Neural progenitor cell (in vitro differentiated cells): Measurements from ENCODE around the gene CSF1R. TPM values are rescaled to one million over a fixed set of nuclear protein-coding genes. Genes with fewer than 3 reads are reported as not detected.

Experiments
- DNase-seq: peaks from one replicate; pipeline ENCODE4 v3.0.0-alpha.2; 2016; ENCODE audit warnings: low spot score
- H2AFZ ChIP-seq: fragments of 200-600 bp; sonication (generic); replicated peaks from 2 replicates; pipeline ENCODE4 v1.6.1; 2016; ENCODE audit warnings: antibody characterized with exemption
- H3F3A ChIP-seq: fragments of 200-600 bp; sonication (generic); 2 replicates; pipeline ENCODE4 v1.6.1; 2016; ENCODE audit warnings: antibody characterized with exemption, low read depth
- H3K27ac ChIP-seq: fragments of 200-600 bp; sonication (generic); 2 replicates; pipeline ENCODE4 v1.5.1; 2016; ENCODE audit warnings: mild to moderate bottlenecking
- H3K27me3 ChIP-seq: fragments of 200-600 bp; sonication (generic); 2 replicates; pipeline ENCODE4 v1.6.1; 2016; ENCODE audit warnings: mild to moderate bottlenecking, moderate library complexity
- H3K36me3 ChIP-seq: fragments of 200-600 bp; sonication (generic); 2 replicates; pipeline ENCODE4 v1.5.1; 2016
- H3K4me1 ChIP-seq: fragments of 200-600 bp; sonication (generic); 2 replicates; pipeline ENCODE4 v1.6.1; 2016; ENCODE audit warnings: mixed run types
- H3K4me2 ChIP-seq: fragments of 200-600 bp; sonication (generic); 2 replicates; pipeline ENCODE4 v1.6.1; 2016
- H3K4me3 ChIP-seq: fragments of 200-600 bp; sonication (generic); 2 replicates; pipeline ENCODE4 v1.5.1; 2016
- H3K79me2 ChIP-seq: fragments of 200-600 bp; sonication (generic); 2 replicates; pipeline ENCODE4 v1.6.1; 2016; ENCODE audit warnings: low read depth
- H3K9ac ChIP-seq: fragments of 200-600 bp; sonication (generic); 2 replicates; pipeline ENCODE4 v1.6.1; 2016
- H3K9me3 ChIP-seq: fragments of 200-600 bp; sonication (generic); 2 replicates; pipeline ENCODE4 v1.5.1; 2016; ENCODE audit warnings: low read depth
- H4K20me1 ChIP-seq: fragments of 200-600 bp; sonication (generic); 2 replicates; pipeline ENCODE4 v1.6.1; 2016; ENCODE audit warnings: low read depth
- H3K27ac Mint-ChIP-seq: 3 replicates; pipeline ENCODE4 v1.8.0; 2021; ENCODE audit warnings: mixed read lengths
- H3K27me3 Mint-ChIP-seq: 2 replicates; pipeline ENCODE4 v1.8.0; 2022; ENCODE audit warnings: low read depth, mild to moderate bottlenecking, inconsistent platforms, moderate library complexity, mixed read lengths; ENCODE audit not compliant: insufficient read depth
- H3K36me3 Mint-ChIP-seq: 3 replicates; pipeline ENCODE4 v1.8.0; 2021; ENCODE audit warnings: mixed read lengths
- H3K4me1 Mint-ChIP-seq: 3 replicates; pipeline ENCODE4 v1.8.0; 2021; ENCODE audit warnings: mixed read lengths
- H3K4me3 Mint-ChIP-seq: 3 replicates; pipeline ENCODE4 v1.8.0; 2021; ENCODE audit warnings: mild to moderate bottlenecking, moderate library complexity, mixed read lengths
- H3K9me3 Mint-ChIP-seq: 3 replicates; pipeline ENCODE4 v1.8.0; 2020; ENCODE audit warnings: mixed read lengths
- EZH2 ChIP-seq: fragments of 200-600 bp; sonication (generic); IDR thresholded peaks from 2 replicates; pipeline ENCODE4 v1.6.1; 2017; ENCODE audit warnings: antibody characterized with exemption, mild to moderate bottlenecking, moderate library complexity
- EZH2phosphoT487 ChIP-seq: fragments of 200-600 bp; sonication (generic); IDR thresholded peaks from 2 replicates; pipeline ENCODE4 v1.6.1; 2017; ENCODE audit warnings: antibody characterized with exemption
- total RNA-seq: library from RNA; depleted of rRNA; stranded (reverse); fragments of >200 nt; gene quantifications from 2 replicates; pipeline ENCODE4 v1.2.3, GENCODE V29; 2015; ENCODE audit warnings: low replicate concordance
- TF ChIP-seq, protein P1 (sequence below): fragments of 200-600 bp; sonication (generic); IDR thresholded peaks from 2 replicates; pipeline ENCODE4 v1.5.1; 2017; ENCODE audit warnings: antibody characterized with exemption, mild to moderate bottlenecking

The CSF1R gene
- total RNA-seq, 1 donor from 2014 or later: not detected

DNA sequence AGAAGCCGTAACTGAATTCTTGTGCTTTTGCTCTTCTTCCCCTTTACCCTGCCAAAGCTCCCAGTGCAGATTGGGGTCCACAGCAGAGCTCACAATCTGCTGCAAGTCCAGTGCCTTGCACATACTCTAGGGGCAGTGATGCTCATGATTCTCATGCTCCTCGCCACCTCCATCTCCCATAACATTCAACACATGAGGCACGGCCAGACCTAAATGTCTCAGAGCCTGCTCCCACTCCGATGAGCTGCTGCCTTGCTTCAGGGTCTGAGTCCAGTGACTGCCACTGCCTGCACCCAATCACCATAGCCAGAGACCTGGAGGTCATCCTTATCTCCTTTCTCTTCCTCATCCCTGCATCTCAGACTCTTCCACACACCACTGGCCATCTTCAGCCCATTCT, 10.5 kb downstream of the CSF1R start:
- no peak overlapping the region for H3K4me2 ChIP-seq
- no peaks in the 10 kb centered on the region for H3K36me3 Mint-ChIP-seq
- no peak overlapping the region for H3K27ac Mint-ChIP-seq
- H3F3A ChIP-seq: no peaks in the 10 kb centered on the region
- H3K9me3 Mint-ChIP-seq: peaks cover 3% of the 10 kb centered on the region
- peaks cover 10% of the 10 kb centered on the region for H3K27me3 Mint-ChIP-seq
- TF ChIP-seq EZH2phosphoT487 (no peak), EZH2 (no peak)
- TF ChIP-seq, protein P1, sequence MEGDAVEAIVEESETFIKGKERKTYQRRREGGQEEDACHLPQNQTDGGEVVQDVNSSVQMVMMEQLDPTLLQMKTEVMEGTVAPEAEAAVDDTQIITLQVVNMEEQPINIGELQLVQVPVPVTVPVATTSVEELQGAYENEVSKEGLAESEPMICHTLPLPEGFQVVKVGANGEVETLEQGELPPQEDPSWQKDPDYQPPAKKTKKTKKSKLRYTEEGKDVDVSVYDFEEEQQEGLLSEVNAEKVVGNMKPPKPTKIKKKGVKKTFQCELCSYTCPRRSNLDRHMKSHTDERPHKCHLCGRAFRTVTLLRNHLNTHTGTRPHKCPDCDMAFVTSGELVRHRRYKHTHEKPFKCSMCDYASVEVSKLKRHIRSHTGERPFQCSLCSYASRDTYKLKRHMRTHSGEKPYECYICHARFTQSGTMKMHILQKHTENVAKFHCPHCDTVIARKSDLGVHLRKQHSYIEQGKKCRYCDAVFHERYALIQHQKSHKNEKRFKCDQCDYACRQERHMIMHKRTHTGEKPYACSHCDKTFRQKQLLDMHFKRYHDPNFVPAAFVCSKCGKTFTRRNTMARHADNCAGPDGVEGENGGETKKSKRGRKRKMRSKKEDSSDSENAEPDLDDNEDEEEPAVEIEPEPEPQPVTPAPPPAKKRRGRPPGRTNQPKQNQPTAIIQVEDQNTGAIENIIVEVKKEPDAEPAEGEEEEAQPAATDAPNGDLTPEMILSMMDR: no peak
- no peak overlapping the region for H3K4me3 ChIP-seq
- H3K4me3 Mint-ChIP-seq: no peak overlapping the region
- no peak overlapping the region for H2AFZ ChIP-seq
- DNase-seq: no peak
- H3K9ac ChIP-seq: no peak overlapping the region
- H3K27ac ChIP-seq: no peak overlapping the region
- no peaks in the 10 kb centered on the region for H4K20me1 ChIP-seq
- H3K4me1 Mint-ChIP-seq: peaks cover 12% of the 10 kb centered on the region
- no peaks in the 10 kb centered on the region for H3K27me3 ChIP-seq
- no peaks in the 10 kb centered on the region for H3K9me3 ChIP-seq
- no peaks in the 10 kb centered on the region for H3K79me2 ChIP-seq
- H3K4me1 ChIP-seq: no peaks in the 10 kb centered on the region
- no peaks in the 10 kb centered on the region for H3K36me3 ChIP-seq

DNA sequence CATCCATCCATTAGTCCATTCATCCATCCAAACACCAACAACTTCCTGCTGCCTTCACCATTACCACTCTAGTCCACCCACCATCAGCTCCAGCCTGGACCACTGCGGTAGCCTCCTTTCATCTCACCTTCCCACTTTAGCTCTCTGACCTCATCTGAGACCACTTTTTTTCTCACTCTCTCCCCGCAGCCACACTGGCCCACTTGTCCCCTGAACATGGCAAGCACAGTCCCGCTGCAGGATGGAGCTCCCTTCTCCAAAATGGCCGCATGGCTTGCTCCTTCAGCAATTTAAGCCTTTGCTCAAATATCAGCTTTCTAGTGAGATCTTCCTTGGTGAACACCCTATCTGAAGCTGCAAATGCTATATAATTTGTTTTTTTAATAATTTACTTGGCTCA, 11.1 kb downstream of the CSF1R start:
- Histone ChIP-seq H3F3A (no peaks in the 10 kb centered on the region), H3K4me1 (no peaks in the 10 kb centered on the region), H3K36me3 (no peaks in the 10 kb centered on the region), H2AFZ (no peak overlapping the region), H3K27ac (no peak overlapping the region), H3K27me3 (no peaks in the 10 kb centered on the region), H3K79me2 (no peaks in the 10 kb centered on the region), H3K4me3 (no peak overlapping the region), H3K9me3 (no peaks in the 10 kb centered on the region), H3K4me2 (no peak overlapping the region), H4K20me1 (no peaks in the 10 kb centered on the region), H3K9ac (no peak overlapping the region)
- TF ChIP-seq, protein P1: no peak
- no peak for TF ChIP-seq EZH2phosphoT487
- Mint-ChIP-seq H3K4me1 (peaks cover 12% of the 10 kb centered on the region), H3K27ac (no peak overlapping the region), H3K9me3 (peaks cover 3% of the 10 kb centered on the region), H3K27me3 (peaks cover 10% of the 10 kb centered on the region), H3K36me3 (no peaks in the 10 kb centered on the region), H3K4me3 (no peak overlapping the region)
- DNase-seq: no peak

DNA sequence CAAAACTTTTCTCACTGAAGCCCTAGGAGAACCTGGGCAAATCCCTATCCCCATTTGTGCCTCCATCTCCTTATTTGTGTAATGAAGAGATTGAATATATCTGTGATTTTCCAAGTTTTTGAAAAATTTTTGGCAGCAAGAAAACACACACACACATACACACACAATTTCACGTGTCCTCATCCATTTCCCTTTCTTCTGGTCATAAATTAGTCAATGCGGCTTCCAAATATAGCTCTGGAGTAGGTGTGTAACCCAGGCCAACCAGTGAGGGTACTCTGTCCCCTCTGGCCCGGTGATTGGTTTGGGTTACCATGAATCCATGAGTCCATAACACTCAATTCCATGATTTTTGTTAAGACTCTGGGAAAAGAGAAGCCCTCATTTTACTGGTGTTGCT, 12.7 kb downstream of the CSF1R start:
- no peak overlapping the region for H3K9ac ChIP-seq
- Mint-ChIP-seq H3K27ac (no peak overlapping the region), H3K9me3 (peaks cover 3% of the 10 kb centered on the region), H3K4me3 (no peak overlapping the region), H3K27me3 (peaks cover 6% of the 10 kb centered on the region), H3K4me1 (peaks cover 8% of the 10 kb centered on the region), H3K36me3 (no peaks in the 10 kb centered on the region)
- no peaks in the 10 kb centered on the region for H3K36me3 ChIP-seq
- no peak for DNase-seq
- no peak overlapping the region for H2AFZ ChIP-seq
- H4K20me1 ChIP-seq: no peaks in the 10 kb centered on the region
- no peaks in the 10 kb centered on the region for H3K79me2 ChIP-seq
- no peak overlapping the region for H3K27ac ChIP-seq
- no peaks in the 10 kb centered on the region for H3F3A ChIP-seq
- TF ChIP-seq EZH2phosphoT487 (no peak), EZH2 (no peak)
- TF ChIP-seq, protein P1: no peak
- H3K27me3 ChIP-seq: no peaks in the 10 kb centered on the region
- no peaks in the 10 kb centered on the region for H3K9me3 ChIP-seq
- H3K4me2 ChIP-seq: no peak overlapping the region
- no peak overlapping the region for H3K4me3 ChIP-seq
- no peaks in the 10 kb centered on the region for H3K4me1 ChIP-seq
